ENCODE data around the gene PPP2R2B. TPM values are rescaled to one million over a fixed set of nuclear protein-coding genes. Genes with fewer than 3 reads are reported as not detected.

Gene PPP2R2B
- polyA plus RNA-seq, 2 of the 4 experiments (the other 2 are of a cell fraction): not detected

GRCh38 chr5:146647656-146648199, 230.8 kb downstream of the PPP2R2B start (continued):
- TF ChIP-seq BCL3 (IDR thresholded peaks at IDR 0.05) (no peak), MYC (IDR thresholded peaks at IDR 0.05; ENCODE audit: borderline replicate concordance, low read length) (no peak), SMC3 (IDR thresholded peaks at IDR 0.05) (no peak)

- H3K9me3 ChIP-seq: no peaks in the 10 kb centered on the region
- H3K4me3 ChIP-seq: no peak overlapping the region
- H3K4me1 ChIP-seq: no peaks in the 10 kb centered on the region
- CTCF ChIA-PET: no interaction called here
- TF ChIP-seq EHF (CRISPR knock-in tag; IDR thresholded peaks at IDR 0.05) (no peak), ZNF302 (CRISPR knock-in tag; IDR thresholded peaks at IDR 0.05) (no peak), POLR2A (IDR thresholded peaks at IDR 0.05; ENCODE audit: low read length) (no peak), CBX8 (IDR thresholded peaks at IDR 0.05) (no peak), CTCF (IDR thresholded peaks at IDR 0.05) (no peak), RAD21 (conservative IDR thresholded peaks at IDR 0.05 in 1 of 2, IDR thresholded peaks at IDR 0.05 in 1 of 2) (no peak), EHMT2 (IDR thresholded peaks at IDR 0.05; ENCODE audit: low read depth) (no peak), ZFP36 (IDR thresholded peaks at IDR 0.05; ENCODE audit: borderline replicate concordance, partially characterized antibody) (no peak), TFCP2L1 (CRISPR knock-in tag; IDR thresholded peaks at IDR 0.05) (no peak), FOSL2 (IDR thresholded peaks at IDR 0.05) (no peak), FOSL2 (CRISPR knock-in tag; IDR thresholded peaks at IDR 0.05) (no peak), HOXB5 (CRISPR knock-in tag; IDR thresholded peaks at IDR 0.05) (no peak), NPAS2 (CRISPR knock-in tag; IDR thresholded peaks at IDR 0.05; ENCODE audit: borderline replicate concordance) (no peak), MYC (IDR thresholded peaks at IDR 0.05; ENCODE audit: borderline replicate concordance, low read length) (no peak), RARB (CRISPR knock-in tag; IDR thresholded peaks at IDR 0.05) (no peak), HES2 (IDR thresholded peaks at IDR 0.05) (no peak)
- ATAC-seq (no peak), FAIRE-seq (no peak), DNase-seq (ENCODE audit: low read depth in 1 of 2, low spot score in 1 of 2) (no peak)
- POLR2A ChIA-PET: no interaction called here
- H3K27ac ChIP-seq: no peak overlapping the region
- no peak overlapping the region for H3K4me2 ChIP-seq
- WGBS (ENCODE audit: missing lambda C conversion rate): 5% methylated on average over 1 of the region's 1 CpG
Observed at GRCh38 chr5:146646441-146646840, 232.1 kb downstream of the PPP2R2B start.

GRCh38 chr5:146645342-146645741, 233.2 kb downstream of the PPP2R2B start:
- FAIRE-seq: no peak
- Histone ChIP-seq H3K4me1 (no peaks in the 10 kb centered on the region), H3K4me2 (no peak overlapping the region), H3K27ac (no peak overlapping the region), H3K4me3 (no peak overlapping the region), H3K9me3 (no peaks in the 10 kb centered on the region)
- 0% methylated on average over 1 of the region's 1 CpG for WGBS (ENCODE audit: missing lambda C conversion rate)
- no peak for DNase-seq (ENCODE audit: low read depth in 1 of 2, low spot score in 1 of 2)
- POLR2A ChIA-PET: no interaction called here
- CTCF ChIA-PET: no interaction called here
- ATAC-seq: no peak
- TF ChIP-seq REST (IDR thresholded peaks at IDR 0.05): peak; percentile 72
- no peak for TF ChIP-seq POLR2A (IDR thresholded peaks at IDR 0.05; ENCODE audit: low read length)
